HCT116 (cell line): ENCODE results near the gene AHSP. TPM values are rescaled to one million over a fixed set of nuclear protein-coding genes. Genes with fewer than 3 reads are reported as not detected.

ENCODE experiments used
- ATAC-seq: fragments of 200-7000 bp; cut with Tn5 transposase; 2 replicates; pipeline ENCODE4 v1.9.1; 2020; ENCODE audit warnings: mild to moderate bottlenecking, moderate library complexity
- BruUV-seq: library from RNA; stranded (reverse); fragments of 400-500 nt; replicated peaks from 2 replicates; lab custom pipeline; 2021; lab: Mats Ljungman, UMichigan
- CTCF ChIA-PET: fragments of 300-600 bp; sonication (Branson Sonifier 250); formaldehyde crosslinking; loops from one replicate; lab custom pipeline; 2021; ENCODE audit warnings: antibody characterized with exemption; lab: Charles Lee
- POLR2A ChIA-PET: fragments of 300-600, 350-600 bp; sonication (Branson Sonifier 250); formaldehyde crosslinking; loops from one replicate; lab custom pipeline; 2021; ENCODE audit warnings: antibody characterized with exemption; lab: Charles Lee
- RAD21 ChIA-PET, 2 experiments: fragments of 300-600 bp; sonication (Branson Sonifier 250); formaldehyde crosslinking; loops; one replicate each; lab custom pipeline; 2023; ENCODE audit warnings: low total read pairs in 2 of 2; ENCODE audit not compliant: uncharacterized antibody in 2 of 2, unreplicated experiment in 2 of 2, low non-redundant PET in 1 of 2; lab: Charles Lee
- DNase-seq: peaks from one replicate; pipeline ENCODE4 v3.0.0-alpha.2; 2010; ENCODE audit warnings: low read depth, low spot score
- H2AFZ ChIP-seq: fragments of 200-600 bp; shearing (Covaris generic), sonication (generic); 2 replicates; pipeline ENCODE4 v1.6.1; 2017; ENCODE audit warnings: low read depth, mixed run types, mixed read lengths, antibody characterized with exemption, low read length; ENCODE audit not compliant: poor library complexity, severe bottlenecking
- H3K27ac ChIP-seq: 2 replicates; pipeline ENCODE4 v1.5.1; 2012; ENCODE audit warnings: low read depth, low read length
- H3K27me3 ChIP-seq: fragments of 200-600 bp; sonication (generic); 2 replicates; pipeline ENCODE4 v1.6.1; 2016; ENCODE audit warnings: mixed run types, low read length, mixed read lengths; ENCODE audit not compliant: insufficient read depth
- H3K36me3 ChIP-seq, 2 experiments: fragments of 200-500 bp in 1 of 2; fragments of 200-600 bp in 1 of 2; sonication (Bioruptor generic) in 1 of 2; sonication (generic) in 1 of 2; 2 replicates each; pipeline versions ENCODE4 v1.5.1 to v1.6.1; 2014 to 2016; ENCODE audit warnings: low read length in 2 of 2, inconsistent platforms in 1 of 2, mixed read lengths in 1 of 2, mixed run types in 1 of 2; ENCODE audit not compliant: insufficient read depth in 2 of 2, control insufficient read depth in 1 of 2
- H3K4me1 ChIP-seq, 2 experiments: fragments of 200-600 bp in 1 of 2; sonication (generic) in 1 of 2; 2 replicates each; pipeline versions ENCODE4 v1.5.1 to v1.6.1; 2012 to 2017; ENCODE audit warnings: low read length in 2 of 2, inconsistent platforms in 1 of 2, mild to moderate bottlenecking in 1 of 2, mixed read lengths in 1 of 2, mixed run types in 1 of 2, moderate library complexity in 1 of 2; ENCODE audit not compliant: insufficient read depth in 2 of 2, control insufficient read depth in 1 of 2
- H3K4me2 ChIP-seq: fragments of 200-600 bp; sonication (generic); 2 replicates; pipeline ENCODE4 v1.6.1; 2017; ENCODE audit warnings: mixed run types, low read length, mixed read lengths
- H3K4me3 ChIP-seq, 2 experiments: fragments of 200-600 bp in 1 of 2; sonication (generic) in 1 of 2; replicated peaks in 1 of 2; 2 replicates each; pipeline ENCODE4 v1.5.1; 2011 to 2016; ENCODE audit warnings: low read length in 2 of 2, control low read depth in 1 of 2, low read depth in 1 of 2, mild to moderate bottlenecking in 1 of 2, mixed read lengths in 1 of 2, mixed run types in 1 of 2
- H3K79me2 ChIP-seq: fragments of 200-600 bp; sonication (generic); 2 replicates; pipeline ENCODE4 v1.6.1; 2017; ENCODE audit warnings: mild to moderate bottlenecking, mixed run types, low read length, moderate library complexity, mixed read lengths; ENCODE audit not compliant: insufficient read depth
- H3K9ac ChIP-seq: fragments of 200-600 bp; sonication (generic); 2 replicates; pipeline ENCODE4 v1.6.1; 2016; ENCODE audit warnings: low read length, mixed read lengths
- H3K9me2 ChIP-seq: fragments of 200-600 bp; sonication (generic), shearing (Covaris generic); 2 replicates; pipeline ENCODE4 v1.6.1; 2017; ENCODE audit warnings: mixed run types, mild to moderate bottlenecking, moderate library complexity; ENCODE audit not compliant: insufficient read depth
- H3K9me3 ChIP-seq, 2 experiments: fragments of 200-500 bp in 1 of 2; fragments of 200-600 bp in 1 of 2; sonication (Bioruptor generic) in 1 of 2; sonication (generic) in 1 of 2; 2 replicates each; pipeline ENCODE4 v1.6.1; 2014 to 2017; ENCODE audit warnings: low read length in 2 of 2, mixed read lengths in 2 of 2, inconsistent platforms in 1 of 2, low read depth in 1 of 2, mild to moderate bottlenecking in 1 of 2, mixed run types in 1 of 2, moderate library complexity in 1 of 2; ENCODE audit not compliant: control insufficient read depth in 1 of 2, insufficient read depth in 1 of 2
- H4K20me1 ChIP-seq: fragments of 200-600 bp; sonication (generic), shearing (Covaris generic); 2 replicates; pipeline ENCODE4 v1.6.1; 2017; ENCODE audit warnings: mixed run types, mild to moderate bottlenecking, moderate library complexity; ENCODE audit not compliant: insufficient read depth
- CBX3 ChIP-seq: IDR thresholded peaks from 2 replicates; pipeline ENCODE4 v1.6.1; 2012; ENCODE audit warnings: low read depth
- CTCF ChIP-seq, 3 experiments: fragments of 200-600 bp in 1 of 3; sonication (generic) in 1 of 3; IDR thresholded peaks in 2 of 3; conservative IDR thresholded peaks in 1 of 3; 2 replicates each; pipeline ENCODE4 v1.5.1; 2012 to 2017; ENCODE audit warnings: low read depth in 2 of 3, low read length in 2 of 3, antibody characterized with exemption in 1 of 3, borderline replicate concordance in 1 of 3, control low read depth in 1 of 3, mild to moderate bottlenecking in 1 of 3, mixed read lengths in 1 of 3, mixed run types in 1 of 3, moderate library complexity in 1 of 3; ENCODE audit not compliant: insufficient read depth in 1 of 3
- ELF1 ChIP-seq: IDR thresholded peaks from 2 replicates; pipeline ENCODE4 v1.6.1; 2012; ENCODE audit warnings: low read depth, borderline replicate concordance
- EZH2 ChIP-seq: fragments of 200-600 bp; sonication (generic); IDR thresholded peaks from 2 replicates; pipeline ENCODE4 v1.6.1; 2017; ENCODE audit warnings: antibody characterized with exemption, mixed run types
- EZH2phosphoT487 ChIP-seq: fragments of 200-600 bp; IDR thresholded peaks from 2 replicates; pipeline ENCODE4 v1.6.1; 2018; ENCODE audit warnings: antibody characterized with exemption, borderline replicate concordance
- FOSL1 ChIP-seq: IDR thresholded peaks from 2 replicates; pipeline ENCODE4 v1.6.1; 2012; ENCODE audit warnings: low read depth
- POLR2A ChIP-seq: IDR thresholded peaks from 2 replicates; pipeline ENCODE4 v1.7.0; 2011; ENCODE audit warnings: borderline replicate concordance; ENCODE audit not compliant: insufficient read depth, insufficient read length; ENCODE audit errors: extremely low read depth
- RAD21 ChIP-seq: IDR thresholded peaks from 2 replicates; pipeline ENCODE4 v1.6.1; 2012; ENCODE audit warnings: low read depth, mild to moderate bottlenecking
- SIN3A ChIP-seq: IDR thresholded peaks from 2 replicates; pipeline ENCODE4 v1.6.1; 2012; ENCODE audit warnings: low read depth
- SP1 ChIP-seq: IDR thresholded peaks from 2 replicates; pipeline ENCODE4 v1.6.1; 2012; ENCODE audit warnings: low read depth
- SRF ChIP-seq: IDR thresholded peaks from 2 replicates; pipeline ENCODE4 v1.6.1; 2012; ENCODE audit warnings: low read depth
- intact Hi-C: fragments of 100-400 bp; cut with micrococcal nuclease; formaldehyde crosslinking; loops from 2 replicates; pipeline ENCODE4 v1.10.0; 2022
- total RNA-seq: library from RNA; stranded (reverse); gene quantifications from one replicate; pipeline ENCODE4 v1.2.1, GENCODE V29; 2021; ENCODE audit not compliant: unreplicated experiment
- TF ChIP-seq, protein P1 (sequence below): IDR thresholded peaks from 2 replicates; pipeline ENCODE4 v1.6.1; 2012

The AHSP gene
- total RNA-seq, 1 experiment from 2014 or later, result not detected

DNA sequence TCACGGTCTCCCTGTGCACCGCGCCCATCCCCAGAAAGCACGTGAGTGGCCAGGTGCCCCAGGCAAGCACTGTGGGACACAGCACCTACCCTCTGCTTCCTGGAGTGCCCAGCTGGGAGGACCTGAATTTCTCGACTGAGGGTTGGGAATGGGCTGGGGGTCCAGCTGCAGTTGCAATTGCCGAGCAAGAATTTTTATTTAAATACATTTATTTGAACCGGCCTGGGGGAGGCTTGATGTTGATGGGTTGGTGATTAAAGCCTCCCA is 38.5 kb upstream of the AHSP start:
- Histone ChIP-seq H3K79me2 (no peaks in the 10 kb centered on the region), H3K27ac (no peak overlapping the region), H2AFZ (no peak overlapping the region), H3K4me3 (no peak overlapping the region), H3K36me3 (peaks cover 0 to 4% of the 10 kb centered on the region in 2 experiments; a peak in 2 of 4 replicates), H3K4me1 (peaks cover 7 to 20% of the 10 kb centered on the region in 2 experiments; a peak in 3 of 4 replicates), H3K9me3 (no peaks in the 10 kb centered on the region), H3K27me3 (no peaks in the 10 kb centered on the region), H3K4me2 (no peak overlapping the region), H4K20me1 (no peaks in the 10 kb centered on the region), H3K9ac (no peak overlapping the region), H3K9me2 (no peaks in the 10 kb centered on the region)
- ATAC-seq (no peak), DNase-seq (no peak)
- no TSS peak for BruUV-seq
- ChIA-PET RAD21 (no interaction called here), CTCF (no interaction called here), POLR2A (no interaction called here)
- intact Hi-C loops, result no loop called here
- no peak for TF ChIP-seq FOSL1

DNA sequence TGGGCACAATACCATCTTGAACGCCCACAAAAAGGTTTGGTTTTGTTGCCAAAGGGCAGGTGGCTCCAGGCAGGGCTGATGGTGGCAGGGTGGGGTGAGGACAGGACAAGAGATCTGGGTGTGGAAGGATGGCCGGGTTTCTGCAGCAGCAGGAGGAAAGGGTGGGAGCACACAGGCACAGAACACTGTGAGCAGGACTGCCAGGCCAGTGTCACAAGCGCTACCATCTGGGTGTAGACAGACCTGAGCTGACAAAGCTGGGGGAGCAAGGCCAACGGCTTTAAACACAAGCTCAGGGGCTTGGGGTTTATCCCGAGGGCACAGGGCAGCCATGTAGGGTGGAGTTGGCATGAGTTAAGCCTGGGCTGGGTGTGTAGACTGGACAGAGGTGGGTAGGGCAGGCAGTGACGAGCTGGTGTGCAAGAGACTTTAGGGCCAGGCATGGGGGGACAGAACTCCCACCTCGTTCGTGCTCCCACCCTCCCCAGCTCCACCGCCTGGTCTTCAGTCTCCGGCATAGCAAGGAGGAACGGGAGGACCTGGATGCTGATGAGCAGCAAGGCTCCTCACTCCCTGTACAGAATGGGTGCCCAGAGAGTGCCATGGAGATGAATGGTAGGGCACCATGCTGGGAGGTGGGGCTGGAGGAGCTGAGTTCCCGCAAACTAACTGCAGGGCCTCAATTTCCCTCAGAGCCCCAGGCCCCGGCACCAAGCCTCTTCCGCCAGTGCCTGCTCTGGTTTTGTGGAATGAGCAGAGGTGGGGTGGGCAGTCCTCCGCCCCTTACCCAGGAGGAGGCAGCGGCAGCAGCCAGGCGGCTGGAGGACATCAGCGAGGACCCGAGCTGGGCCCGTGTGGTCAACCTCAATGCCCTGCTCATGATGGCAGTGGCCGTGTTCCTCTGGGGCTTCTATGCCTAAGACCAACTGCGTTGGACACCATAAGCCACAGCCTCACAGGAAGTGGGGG is 37.8 kb upstream of the AHSP start:
- Histone ChIP-seq H3K79me2 (no peaks in the 10 kb centered on the region), H3K27me3 (no peaks in the 10 kb centered on the region), H3K4me2 (no peak overlapping the region), H3K9me3 (no peaks in the 10 kb centered on the region), H2AFZ (no peak overlapping the region), H3K9ac (no peak overlapping the region), H4K20me1 (no peaks in the 10 kb centered on the region), H3K4me1 (peaks cover 2 to 14% of the 10 kb centered on the region in 2 experiments; a peak in 2 of 4 replicates), H3K27ac (no peak overlapping the region), H3K36me3 (peaks cover 2 to 4% of the 10 kb centered on the region in 2 experiments; a peak in 2 of 4 replicates), H3K4me3 (no peak overlapping the region), H3K9me2 (no peaks in the 10 kb centered on the region)
- CTCF ChIA-PET, result no interaction called here
- RAD21 ChIA-PET, result no interaction called here
- intact Hi-C loops, result no loop called here
- ATAC-seq, result no peak
- no peak for TF ChIP-seq CBX3
- TF ChIP-seq SIN3A, result no peak
- no peak for TF ChIP-seq EZH2
- TF ChIP-seq, protein P1, sequence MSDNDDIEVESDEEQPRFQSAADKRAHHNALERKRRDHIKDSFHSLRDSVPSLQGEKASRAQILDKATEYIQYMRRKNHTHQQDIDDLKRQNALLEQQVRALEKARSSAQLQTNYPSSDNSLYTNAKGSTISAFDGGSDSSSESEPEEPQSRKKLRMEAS, result no peak
- no peak for TF ChIP-seq RAD21
- TF ChIP-seq SP1, result no peak
- no peak for TF ChIP-seq POLR2A
- TF ChIP-seq CTCF (IDR thresholded peaks at IDR 0.05 in 2 of 3, conservative IDR thresholded peaks at IDR 0.05 in 1 of 3; ENCODE audit: borderline replicate concordance in 1 of 3, insufficient read depth in 1 of 3, low read depth in 2 of 3, low read length in 2 of 3), result no peak
- no peak for TF ChIP-seq ELF1
- TF ChIP-seq EZH2phosphoT487, result no peak
- no peak for TF ChIP-seq SRF
- no peak for DNase-seq
- BruUV-seq, result TSS peak; percentile 22
- POLR2A ChIA-PET, result no interaction called here
